Esophagus (tissue), 2 donors: ENCODE data around the gene AKAP10. TPM values are rescaled to one million over a fixed set of nuclear protein-coding genes. Genes with fewer than 3 reads are reported as not detected.
"Not testable (repeated sequence)": the region's sequence is repeated elsewhere in the genome, so short reads cannot be mapped to it uniquely, and the experiment has no call there.

Experiments used
- H3K27ac ChIP-seq, 2 donors: one replicate each; pipeline ENCODE4 v1.5.1; 2013; ENCODE audit warnings: low read depth in 2 of 2, mild to moderate bottlenecking in 2 of 2, inconsistent platforms in 1 of 2, low read length in 1 of 2, moderate library complexity in 1 of 2
- H3K27me3 ChIP-seq, 2 donors: one replicate each; pipeline ENCODE4 v1.6.1; 2013; ENCODE audit warnings: low read length in 2 of 2, control low read depth in 1 of 2, mild to moderate bottlenecking in 1 of 2; ENCODE audit not compliant: insufficient read depth in 2 of 2, control insufficient read depth in 1 of 2
- H3K36me3 ChIP-seq, 2 donors: one replicate each; pipeline ENCODE4 v1.6.1; 2013; ENCODE audit warnings: low read length in 1 of 2; ENCODE audit not compliant: control insufficient read depth in 2 of 2, insufficient read depth in 2 of 2
- H3K4me1 ChIP-seq, 2 donors: one replicate each; pipeline ENCODE4 v1.6.1; 2013; ENCODE audit warnings: low read length in 1 of 2; ENCODE audit not compliant: control insufficient read depth in 2 of 2, insufficient read depth in 2 of 2
- H3K4me3 ChIP-seq, 2 donors: one replicate each; pipeline ENCODE4 v1.5.1; 2013; ENCODE audit warnings: low read length in 2 of 2, mild to moderate bottlenecking in 2 of 2, low read depth in 1 of 2, moderate library complexity in 1 of 2
- H3K9me3 ChIP-seq, 2 donors: one replicate each; pipeline ENCODE4 v1.6.1; 2013; ENCODE audit warnings: mild to moderate bottlenecking in 2 of 2, low read depth in 1 of 2, low read length in 1 of 2, moderate library complexity in 1 of 2; ENCODE audit not compliant: control insufficient read depth in 2 of 2, insufficient read depth in 1 of 2
- WGBS, 2 donors: extraction: QIAGEN DNeasy Blood & Tissue Kit; methylation state at CpG; one replicate each; pipeline ENCODE4 v1.1.7; 2013; 5-methylcytosine and 5-hydroxymethylcytosine counted together
- polyA plus RNA-seq, 2 donors: library from polyadenylated mRNA; stranded (reverse); fragments of 200-250 nt; gene quantifications; one replicate each; pipeline ENCODE4 v1.2.3, GENCODE V29; 2013
- donor health status: healthy with polysubstance abuse.
- donor health status: Bipolar disorder and iron deficiency.

Gene AKAP10
- polyA plus RNA-seq, 2 donors: 5.5 to 6.2 TPM

- WGBS, 2 donors: 42 to 52% methylated on average over 6 of the region's 6 CpGs
- no peaks in the 10 kb centered on the region for H3K4me1 ChIP-seq
- H3K9me3 ChIP-seq: no peaks in the 10 kb centered on the region
- H3K27ac ChIP-seq: no peak overlapping the region
- no peaks in the 10 kb centered on the region for H3K36me3 ChIP-seq
- no peak overlapping the region for H3K4me3 ChIP-seq
- H3K27me3 ChIP-seq: no peaks in the 10 kb centered on the region
Measured at GRCh38 chr17:19877364-19877945, 100.2 kb downstream of the AKAP10 start.

- Histone ChIP-seq H3K4me1 (no peaks in the 10 kb centered on the region), H3K27me3 (no peaks in the 10 kb centered on the region), H3K9me3 (no peaks in the 10 kb centered on the region), H3K4me3 (no peak overlapping the region), H3K27ac (no peak overlapping the region), H3K36me3 (no peaks in the 10 kb centered on the region)
- 65 to 67% methylated on average over 13 of the region's 13 CpGs for WGBS, 2 donors
Measured at GRCh38 chr17:19876529-19877161, 101.0 kb downstream of the AKAP10 start.

GRCh38 chr17:19874256-19874655, 103.4 kb downstream of the AKAP10 start:
- Histone ChIP-seq H3K36me3 (no peaks in the 10 kb centered on the region), H3K27ac (no peak overlapping the region), H3K9me3 (no peaks in the 10 kb centered on the region), H3K4me3 (no peak overlapping the region), H3K4me1 (no peaks in the 10 kb centered on the region), H3K27me3 (no peaks in the 10 kb centered on the region)
- WGBS, 2 donors: 87 to 90% methylated on average over 10 of the region's 10 CpGs

DNA sequence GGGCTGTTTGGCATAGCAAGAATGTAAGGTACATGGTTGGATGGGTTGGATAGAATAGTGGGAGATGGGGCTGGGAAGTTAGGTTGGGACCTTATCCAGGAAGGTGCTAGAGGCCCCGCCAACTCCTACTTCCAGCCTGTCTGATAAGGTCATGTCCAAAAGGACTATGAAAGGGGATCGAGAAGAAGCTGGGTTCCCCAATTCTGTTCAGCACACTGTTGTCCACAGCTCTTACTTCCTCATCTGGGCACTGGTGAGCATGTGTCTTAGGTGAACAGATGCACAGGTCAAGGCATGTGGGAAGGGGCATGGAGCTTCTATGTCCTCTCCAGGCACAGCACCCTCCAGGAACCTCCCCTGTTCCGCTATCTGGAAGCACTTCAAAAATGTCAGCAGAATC, 104.3 kb downstream of the AKAP10 start:
- Histone ChIP-seq H3K4me1 (no peaks in the 10 kb centered on the region), H3K36me3 (no peaks in the 10 kb centered on the region), H3K4me3 (no peak overlapping the region), H3K27me3 (no peaks in the 10 kb centered on the region), H3K27ac (no peak overlapping the region), H3K9me3 (no peaks in the 10 kb centered on the region)
- 92 to 94% methylated on average over 3 of the region's 3 CpGs for WGBS, 2 donors

- H3K27me3 ChIP-seq: no peaks in the 10 kb centered on the region
- 35 to 36% methylated on average over 23 of the region's 23 CpGs for WGBS, 2 donors
- no peaks in the 10 kb centered on the region for H3K9me3 ChIP-seq
- peak overlapping the region; percentile 47 to 86 for H3K27ac ChIP-seq
- no peaks in the 10 kb centered on the region for H3K4me1 ChIP-seq
- H3K4me3 ChIP-seq: peak overlapping the region; percentile 73 to 89
- H3K36me3 ChIP-seq: no peaks in the 10 kb centered on the region
Measured at GRCh38 chr17:19868079-19868395, 109.6 kb downstream of the AKAP10 start.

- 0% methylated on average over 69 to 111 of the region's 111 CpGs for WGBS, 2 donors
- Histone ChIP-seq H3K9me3 (no peaks in the 10 kb centered on the region), H3K4me3 (peak within 1 kb of the TSS; percentile 73 to 89), H3K4me1 (no peaks in the 10 kb centered on the region), H3K27ac (peak within 1 kb of the TSS; percentile 47 to 86), H3K27me3 (no peaks in the 10 kb centered on the region), H3K36me3 (no peaks in the 10 kb centered on the region)
Measured at GRCh38 chr17:19867329-19868078, 110.1 kb downstream of the AKAP10 start, which contains the start of gene ULK2. TSS of gene ULK2 (minus strand) at chr17:19867936. CDS start at chr17:19867417, 519 bp downstream.

DNA sequence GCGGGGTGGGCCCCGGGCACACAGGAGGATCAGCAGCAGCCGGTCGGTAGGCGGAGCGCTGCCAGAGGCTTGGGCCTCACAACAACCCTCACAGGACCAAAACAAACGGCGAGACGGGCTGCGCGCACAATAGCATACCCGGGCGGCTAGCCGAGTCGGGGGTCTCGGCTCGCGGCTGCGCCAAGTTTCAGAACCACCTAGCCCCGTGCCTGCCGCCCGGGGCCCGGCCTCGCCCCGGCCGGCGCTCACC, 110.6 kb downstream of the AKAP10 start:
- Histone ChIP-seq H3K4me1 (no peaks in the 10 kb centered on the region), H3K27me3 (no peaks in the 10 kb centered on the region), H3K4me3 (peak overlapping the region; percentile 73 to 89), H3K9me3 (no peaks in the 10 kb centered on the region), H3K27ac (peak overlapping the region; percentile 47 to 86), H3K36me3 (no peaks in the 10 kb centered on the region)
- 0 to 1% methylated on average over 25 to 27 of the region's 27 CpGs for WGBS, 2 donors

DNA sequence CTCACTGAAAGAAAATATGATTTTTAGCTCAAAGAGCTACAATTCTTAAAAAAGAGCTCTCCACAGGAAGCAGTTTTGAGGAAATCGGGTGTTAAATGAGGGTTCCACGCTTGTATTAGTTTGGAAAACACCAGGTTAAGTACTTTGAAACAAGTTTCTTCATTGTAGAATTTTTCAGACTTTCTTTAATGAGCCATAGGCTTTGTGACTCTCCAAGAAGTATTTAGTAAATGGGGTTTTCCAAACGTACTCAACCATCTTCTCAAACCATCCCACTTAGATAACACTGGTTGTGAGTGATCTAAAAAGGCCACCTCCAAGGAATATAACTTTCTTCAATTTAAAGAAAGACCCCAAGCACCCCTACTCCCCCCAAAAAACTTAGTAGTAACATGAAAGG, 112.6 kb downstream of the AKAP10 start:
- no peaks in the 10 kb centered on the region for H3K27me3 ChIP-seq
- no peak overlapping the region for H3K27ac ChIP-seq
- no peaks in the 10 kb centered on the region for H3K9me3 ChIP-seq
- no peak overlapping the region for H3K4me3 ChIP-seq
- no peaks in the 10 kb centered on the region for H3K36me3 ChIP-seq
- WGBS, 2 donors: 77 to 88% methylated on average over 3 of the region's 3 CpGs
- peaks cover 0 to 3% of the 10 kb centered on the region in 2 donors for H3K4me1 ChIP-seq

- not testable (repeated sequence) for H3K27ac ChIP-seq, H3K4me1 ChIP-seq, H3K36me3 ChIP-seq, H3K27me3 ChIP-seq, H3K9me3 ChIP-seq, H3K4me3 ChIP-seq
- WGBS, 2 donors: 94 to 96% methylated on average over 9 of the region's 9 CpGs
Measured at GRCh38 chr17:19860647-19861177, 116.9 kb downstream of the AKAP10 start.
